Umbilical cord (tissue), 2 donors: Measurements from ENCODE around the gene NFIC. TPM values are rescaled to one million over a fixed set of nuclear protein-coding genes. Genes with fewer than 3 reads are reported as not detected.

Source experiments
- DNase-seq: peaks from one replicate; pipeline ENCODE4 v3.0.0-alpha.2; 2015; ENCODE audit warnings: low spot score
- total RNA-seq: library from RNA; depleted of rRNA; stranded (reverse); fragments of >200 nt; gene quantifications from one replicate; pipeline ENCODE4 v1.2.3, GENCODE V29; 2014; ENCODE audit warnings: low replicate concordance; ENCODE audit not compliant: insufficient read depth

Gene NFIC
- total RNA-seq, 1 donor from 2014 or later = 37.3 TPM

DNA sequence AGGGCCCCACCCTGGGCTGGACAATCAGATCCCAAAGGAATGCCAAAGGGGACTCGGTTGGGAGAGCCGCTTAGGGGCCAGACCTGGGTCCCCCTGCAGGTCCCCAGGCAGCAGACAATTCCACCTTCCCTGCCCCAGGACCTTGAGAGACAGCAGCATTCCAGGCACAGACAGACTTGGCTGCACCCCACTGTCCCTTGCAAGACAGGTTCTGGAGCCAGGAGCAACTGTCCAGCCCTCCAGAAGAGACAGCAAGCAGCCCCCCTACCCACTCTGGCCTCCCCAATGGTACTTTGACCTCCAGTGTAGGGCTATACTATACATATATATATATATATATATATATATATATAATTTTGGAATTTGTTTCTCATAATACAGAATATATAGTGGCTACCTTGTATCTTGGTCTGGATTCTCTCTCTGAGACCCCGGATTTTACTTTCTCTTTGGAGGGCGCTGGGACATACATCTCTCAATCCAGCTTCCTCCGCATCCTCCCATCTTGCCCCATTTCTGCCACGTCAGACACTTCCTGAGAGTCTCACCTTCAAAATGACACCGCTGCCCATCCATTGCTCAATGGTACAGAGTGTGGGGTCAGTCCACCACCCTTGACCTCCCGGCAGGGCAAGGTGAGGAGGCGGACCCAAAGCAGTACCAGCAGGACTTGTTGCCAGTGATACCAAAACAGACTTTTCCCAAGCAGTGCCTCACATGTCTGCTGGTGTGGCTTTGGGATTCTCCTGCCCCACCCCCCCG is 101.2 kb downstream of the NFIC start:
- DNase-seq = no peak

DNA sequence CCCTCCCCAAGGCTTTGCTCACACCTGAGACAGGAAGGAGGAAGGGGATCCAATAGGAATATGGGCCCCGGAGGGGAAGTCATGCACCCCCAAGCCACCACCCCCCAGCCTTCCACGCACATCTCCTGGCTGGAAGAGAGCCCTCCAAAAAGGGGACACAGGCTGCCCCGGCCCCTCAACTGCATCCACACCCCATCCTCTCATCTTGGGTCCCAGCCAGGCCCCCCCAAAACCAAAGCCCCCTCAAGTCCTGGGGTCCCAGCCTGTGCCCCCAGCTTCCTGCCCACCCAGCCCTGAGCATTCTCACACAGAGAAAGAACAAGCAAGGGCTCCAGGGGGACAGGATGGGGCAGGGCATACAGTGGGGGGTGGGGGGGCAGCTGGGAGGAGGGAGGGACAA is 101.8 kb downstream of the NFIC start:
- no peak for DNase-seq

DNA sequence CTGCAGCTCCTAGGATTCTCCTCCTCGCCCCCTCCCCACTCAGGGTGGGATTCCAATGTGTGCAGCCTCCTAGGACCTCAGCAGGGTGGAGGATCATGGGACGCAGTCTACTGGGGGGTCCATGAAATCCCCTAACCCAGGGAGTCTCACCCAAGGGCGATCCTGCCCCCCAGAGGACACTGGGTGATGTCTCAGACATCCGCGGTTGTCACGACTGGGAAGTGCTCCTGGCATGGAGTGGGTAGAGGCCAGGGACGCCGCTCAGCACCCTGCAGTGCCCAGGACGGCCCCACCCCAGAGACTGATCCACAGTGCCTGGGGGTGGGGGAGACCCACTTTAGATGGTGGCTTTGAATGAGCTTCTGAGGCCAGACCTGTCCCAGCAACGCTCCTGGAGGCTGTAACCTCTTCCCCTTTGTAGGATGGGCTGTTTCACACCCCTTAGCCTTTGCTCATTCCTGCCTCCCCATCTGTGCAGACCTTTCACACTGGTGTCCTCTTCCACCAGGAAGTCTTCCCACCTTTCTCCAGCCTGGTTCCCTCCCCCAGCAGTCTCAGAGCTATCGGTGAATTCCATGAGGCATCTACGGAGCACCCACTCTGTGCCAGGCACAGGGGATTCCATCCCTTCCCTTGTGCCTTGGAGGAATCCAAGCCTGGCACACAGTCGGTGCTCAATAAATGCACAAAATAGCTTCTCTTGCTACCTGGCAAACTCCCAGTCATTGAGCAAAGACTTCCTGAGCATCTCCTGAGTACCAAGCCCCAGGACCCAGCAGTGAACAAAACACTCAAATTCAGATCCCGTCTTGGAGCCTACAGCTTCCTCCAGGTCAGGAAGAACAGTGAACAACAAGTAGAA is 103.5 kb downstream of the NFIC start:
- DNase-seq = no peak

DNA sequence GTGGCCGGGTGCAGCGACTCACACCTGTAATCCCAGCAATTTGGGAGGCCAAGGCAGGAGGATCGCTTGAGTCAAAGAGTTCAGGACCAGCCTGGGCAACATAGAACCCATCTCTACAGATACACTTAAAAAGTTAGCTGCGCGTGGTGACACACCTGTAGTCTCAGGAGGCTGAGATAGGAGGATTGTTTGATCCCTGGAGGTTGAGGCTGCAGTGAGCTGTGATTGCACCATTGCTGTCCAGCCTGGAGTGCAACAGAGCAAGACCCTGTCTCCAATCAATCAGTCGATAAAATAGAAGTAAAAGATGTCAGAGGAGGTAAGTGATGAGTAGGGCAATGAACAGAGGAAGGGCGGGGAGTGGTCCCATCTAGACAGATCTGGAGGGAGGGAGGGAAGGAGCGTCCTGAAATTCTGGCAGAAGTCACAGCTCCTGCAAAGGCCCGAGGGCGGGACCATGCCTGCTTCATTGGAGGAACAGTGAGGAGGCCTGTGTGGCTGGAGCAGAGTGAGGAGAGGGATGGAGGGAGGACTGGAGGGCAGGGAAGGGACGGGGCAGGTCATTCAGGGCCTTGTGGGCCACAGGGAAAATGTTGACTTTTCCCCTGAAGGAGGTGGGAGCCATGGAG is 104.2 kb downstream of the NFIC start:
- no peak for DNase-seq

DNA sequence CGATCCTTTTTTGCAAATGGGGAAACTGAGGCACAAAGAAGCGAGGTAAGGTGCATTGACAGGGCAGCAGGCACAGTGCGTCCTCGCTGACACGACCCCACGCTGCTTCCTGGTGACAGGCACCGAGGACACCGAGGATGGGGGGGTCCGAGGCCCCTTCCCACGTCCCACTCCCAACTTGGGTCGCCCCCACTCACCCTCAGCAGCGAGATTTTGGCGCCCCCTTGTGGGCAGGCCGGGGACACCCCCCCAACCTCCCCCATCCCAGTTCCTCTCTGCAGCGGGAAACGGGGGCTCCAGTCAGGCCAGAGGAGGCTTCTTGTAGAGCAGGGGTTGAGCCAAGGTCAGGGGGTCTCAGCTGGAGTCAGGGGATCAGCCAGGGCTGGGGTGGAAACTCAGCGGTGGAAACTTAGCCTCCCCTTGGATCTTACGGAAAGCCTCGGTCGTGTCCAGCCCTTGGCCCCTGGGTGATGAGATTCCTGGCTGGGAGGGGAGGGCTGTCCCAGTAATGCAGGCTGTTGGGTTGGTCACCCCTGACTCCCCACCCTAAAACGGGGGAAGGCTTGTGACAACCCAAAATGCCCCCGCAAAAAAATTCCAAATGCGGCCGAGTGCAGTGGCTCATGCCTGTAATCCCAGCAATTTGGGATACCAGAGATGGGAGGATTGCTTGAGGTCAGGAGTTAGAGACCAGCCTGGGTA is 105.7 kb downstream of the NFIC start:
- DNase-seq = no peak

DNA sequence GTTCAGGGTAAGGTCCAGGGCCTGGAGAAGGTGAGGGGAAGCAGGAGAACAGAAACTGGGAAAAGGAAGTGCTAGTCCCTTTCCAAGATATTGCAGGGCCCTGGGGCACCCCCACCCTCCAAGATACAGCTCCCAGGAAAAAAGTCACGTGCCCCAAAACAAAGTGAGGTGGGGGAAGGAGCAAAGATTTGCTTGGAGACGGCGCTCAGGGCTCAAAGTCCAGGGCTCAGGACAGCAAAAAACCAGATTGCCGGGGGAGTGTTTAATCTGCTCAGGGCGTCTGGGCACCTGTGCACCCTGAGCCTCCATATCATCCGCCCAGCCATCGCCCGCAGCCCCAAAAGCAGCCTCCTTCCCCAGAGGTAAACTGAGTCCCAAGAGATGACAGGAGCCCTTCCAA is 107.6 kb downstream of the NFIC start:
- DNase-seq = no peak

DNA sequence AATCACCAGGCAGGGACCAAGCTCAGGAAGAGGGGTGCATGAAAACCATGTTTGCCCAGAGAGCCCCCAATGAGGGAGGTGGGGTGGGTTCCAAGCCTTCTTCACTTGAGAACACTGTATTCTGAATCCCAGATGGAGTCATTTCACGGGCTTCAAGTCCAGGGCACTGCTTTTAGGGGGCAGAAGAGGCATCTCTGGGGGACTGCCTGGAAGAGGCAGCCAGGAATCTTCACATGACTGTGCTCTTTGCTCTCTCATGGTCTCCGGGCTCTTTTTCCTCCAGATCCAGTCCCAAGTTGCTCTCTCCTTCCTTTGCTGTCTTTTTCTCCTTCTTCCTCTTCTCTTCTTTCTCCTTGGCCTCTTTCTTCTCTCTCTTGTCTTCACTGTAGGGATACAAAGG is 108.2 kb downstream of the NFIC start:
- no peak for DNase-seq

DNA sequence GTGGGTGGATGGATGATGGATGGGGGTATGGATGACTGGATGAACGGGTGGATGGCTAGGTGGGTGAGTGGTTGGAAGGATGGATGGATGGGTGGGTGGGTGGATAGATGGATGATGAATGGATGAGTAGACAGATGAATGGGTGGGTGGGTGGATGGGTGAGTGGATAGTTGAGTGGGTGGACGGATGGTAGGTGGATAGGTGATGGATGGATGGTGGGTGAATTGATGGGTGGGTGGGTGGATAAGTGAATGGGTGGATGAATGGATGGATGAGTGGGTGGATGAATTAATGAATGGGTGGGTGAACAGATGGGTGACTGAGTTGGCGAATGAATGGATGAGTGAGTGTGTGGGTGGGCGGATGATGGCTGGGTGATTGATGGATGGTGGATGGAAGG is 109.1 kb downstream of the NFIC start:
- no peak for DNase-seq

DNA sequence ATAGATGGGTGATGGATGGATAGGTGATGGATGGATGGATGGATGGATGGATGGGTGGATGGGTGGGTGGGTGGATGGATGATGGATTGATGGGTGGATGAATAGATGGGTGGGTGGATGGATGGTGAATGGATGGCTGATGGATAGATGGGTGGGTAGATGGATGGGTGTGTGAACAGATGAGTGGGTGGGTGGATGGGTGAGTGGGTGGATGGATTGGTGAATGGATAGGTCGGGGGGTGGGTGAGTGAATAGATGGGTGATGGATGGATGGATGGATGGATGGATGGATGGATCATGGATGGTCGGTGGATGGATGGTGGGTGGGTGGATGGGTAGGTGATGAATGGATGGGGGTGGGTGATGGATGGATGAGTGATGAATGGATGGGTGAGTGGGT is 110.4 kb downstream of the NFIC start:
- no peak for DNase-seq

DNA sequence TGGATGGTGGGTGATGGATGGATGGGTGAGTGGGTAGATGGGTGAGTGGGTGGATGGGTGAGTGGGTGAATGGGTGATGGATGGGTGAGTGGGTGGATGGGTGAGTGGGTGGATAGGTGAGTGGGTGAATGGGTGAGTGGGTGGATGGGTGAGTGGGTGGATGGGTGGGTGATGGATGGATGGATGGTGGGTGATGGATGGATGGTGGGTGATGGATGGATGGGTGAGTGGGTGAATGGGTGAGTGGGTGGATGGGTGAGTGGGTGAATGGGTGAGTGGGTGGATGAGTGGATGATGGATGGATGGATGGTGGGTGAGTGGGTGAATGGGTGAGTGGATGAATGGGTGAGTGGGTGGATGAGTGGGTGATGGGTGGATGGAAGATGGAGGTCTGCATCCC is 111.1 kb downstream of the NFIC start:
- DNase-seq = no peak

DNA sequence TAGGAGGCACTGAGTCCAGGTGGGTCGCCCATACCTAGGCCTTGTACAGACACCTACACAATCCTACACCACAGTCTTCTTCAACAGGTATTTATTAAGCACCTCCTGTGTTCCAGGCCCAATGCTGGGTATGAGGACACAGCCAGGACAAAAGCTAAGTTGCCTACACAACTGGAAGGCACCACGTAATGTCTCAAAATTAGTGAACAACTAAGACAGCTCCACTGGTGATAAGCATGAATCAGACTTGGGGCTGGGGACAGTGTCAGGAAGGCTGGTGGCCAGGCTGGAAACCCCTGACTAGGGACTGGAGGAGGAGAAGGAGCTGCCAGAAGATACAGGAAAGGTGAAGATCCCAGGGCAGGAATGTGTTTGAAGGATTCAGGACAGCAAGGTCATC is 111.6 kb downstream of the NFIC start:
- DNase-seq = no peak

DNA sequence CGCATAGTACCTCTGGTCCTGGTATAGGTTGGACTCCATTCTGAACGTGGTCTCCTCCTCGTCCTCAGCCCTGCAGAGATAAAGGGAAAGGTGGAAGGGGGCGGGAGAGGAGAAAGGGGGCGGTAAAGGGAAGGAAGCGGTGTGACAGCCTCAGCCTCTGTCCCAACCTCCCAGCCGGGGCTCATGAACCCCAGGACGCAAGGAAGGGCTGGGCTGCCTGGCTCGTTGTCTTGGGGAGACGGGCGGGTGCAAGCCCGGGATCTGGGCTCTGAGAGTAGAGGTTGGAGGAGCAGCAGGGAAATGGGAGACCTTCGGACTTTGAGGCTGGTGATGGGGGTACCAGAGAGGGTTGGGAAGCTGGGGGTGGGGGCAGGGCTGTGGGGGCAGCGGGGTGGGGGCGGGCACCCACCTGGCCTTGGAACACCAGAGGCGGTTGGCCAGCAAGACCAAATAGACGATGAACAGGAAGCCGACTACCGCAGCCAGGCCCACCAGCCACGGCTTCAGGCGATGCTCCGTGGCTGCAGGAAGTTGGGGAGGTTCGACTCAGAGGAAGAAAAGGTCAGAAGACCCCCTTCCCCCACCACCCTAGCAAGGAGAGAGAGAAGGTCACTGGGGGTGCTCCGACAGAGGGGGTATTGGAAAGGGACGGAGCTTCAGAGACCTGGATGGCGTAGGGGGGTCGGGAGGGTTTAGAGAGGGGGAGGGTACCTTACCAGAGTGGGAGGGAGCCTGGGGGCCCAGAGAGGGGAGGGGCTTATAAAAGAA is 112.2 kb downstream of the NFIC start:
- no peak for DNase-seq

DNA sequence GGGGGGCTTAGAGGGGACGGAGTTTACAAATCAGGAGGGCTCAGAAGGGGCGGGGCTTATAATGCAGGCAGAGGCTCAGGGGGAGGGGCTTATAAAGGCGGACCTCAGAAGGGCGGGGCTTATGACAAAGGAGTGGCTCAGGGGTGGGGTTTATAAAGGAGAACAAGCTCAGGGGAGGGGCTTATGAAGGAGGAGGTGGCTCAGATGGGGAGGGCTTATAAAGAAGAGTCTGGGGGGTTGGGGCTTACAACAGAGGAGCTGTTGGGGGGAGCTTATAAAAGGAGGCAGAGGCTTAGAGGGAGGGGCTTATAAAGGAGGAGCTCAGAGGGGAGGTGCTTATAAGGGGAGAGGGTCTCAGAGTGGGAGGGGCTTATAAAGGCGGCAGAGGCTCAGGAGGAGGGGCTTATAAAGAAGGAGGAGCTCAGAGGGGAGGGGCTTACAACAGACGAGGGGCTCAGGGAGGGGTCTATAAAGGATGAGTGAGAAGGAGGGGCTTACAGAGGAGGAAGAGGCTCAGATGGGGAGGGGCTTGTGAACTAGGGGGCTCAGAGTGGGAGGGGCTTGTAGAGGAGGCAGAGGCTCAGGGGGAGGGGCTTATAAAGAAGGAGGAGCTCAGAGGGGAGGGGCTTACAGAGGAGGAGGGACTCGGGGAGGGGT is 112.9 kb downstream of the NFIC start:
- no peak for DNase-seq

DNA sequence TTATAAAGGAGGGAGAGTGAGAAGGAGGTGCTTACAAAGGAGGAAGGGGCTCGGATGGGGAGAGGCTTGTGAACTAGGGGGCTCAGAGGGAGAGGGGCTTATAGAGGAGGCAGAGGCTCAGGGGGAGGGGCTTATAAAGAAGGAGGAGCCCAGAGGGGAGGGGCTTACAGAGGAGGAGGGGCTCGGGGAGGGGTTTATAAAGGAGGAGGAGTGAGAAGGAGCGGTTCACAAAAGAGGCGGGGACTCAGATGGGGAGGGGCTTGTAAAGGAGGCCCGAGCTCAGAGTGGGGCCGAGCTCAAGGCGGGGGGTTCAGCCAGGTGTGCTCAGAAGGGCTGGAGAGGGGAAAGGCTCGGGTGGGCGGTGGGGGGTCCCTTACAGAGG is 113.4 kb downstream of the NFIC start:
- DNase-seq = no peak

DNA sequence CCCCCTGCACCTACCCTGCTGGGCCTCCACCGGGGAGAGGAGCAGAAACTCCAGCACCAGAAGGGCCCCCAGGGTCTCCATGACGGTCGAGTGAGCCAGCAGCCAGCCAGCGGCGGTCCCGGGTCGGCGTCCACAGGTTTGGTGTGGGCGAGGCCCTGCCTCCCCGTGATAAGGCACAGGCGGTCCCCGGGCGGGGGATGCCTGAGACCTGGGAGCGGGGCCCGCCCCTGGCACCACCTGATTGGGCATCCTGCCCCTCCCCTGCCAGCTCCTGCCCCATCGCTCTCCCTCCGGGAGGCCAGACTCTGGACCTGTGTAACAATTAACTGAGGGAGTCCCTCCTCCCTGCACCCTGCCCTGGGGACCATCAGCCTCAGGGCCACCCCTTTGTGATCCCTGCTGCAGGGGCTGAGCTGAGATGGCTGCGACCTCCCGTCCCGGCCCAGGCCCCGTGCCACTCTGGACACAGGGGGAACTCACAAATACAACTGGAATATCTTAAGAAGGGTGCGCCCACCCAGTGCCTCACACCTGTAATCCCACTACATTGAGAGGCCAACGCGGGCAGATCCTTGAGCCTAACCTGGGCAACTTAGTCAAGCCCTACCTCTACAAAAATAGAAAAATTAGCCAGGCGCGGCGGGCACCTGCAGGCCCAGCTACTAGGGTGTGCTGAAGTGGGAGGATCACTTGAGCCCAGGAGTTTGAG is 114.2 kb downstream of the NFIC start, which contains the start of gene SMIM24:
Gene SMIM24 (minus strand): TSS at position 143 of the 709 bp plus-strand sequence. CDS start 62 bp downstream, at position 81.
- no peak for DNase-seq

DNA sequence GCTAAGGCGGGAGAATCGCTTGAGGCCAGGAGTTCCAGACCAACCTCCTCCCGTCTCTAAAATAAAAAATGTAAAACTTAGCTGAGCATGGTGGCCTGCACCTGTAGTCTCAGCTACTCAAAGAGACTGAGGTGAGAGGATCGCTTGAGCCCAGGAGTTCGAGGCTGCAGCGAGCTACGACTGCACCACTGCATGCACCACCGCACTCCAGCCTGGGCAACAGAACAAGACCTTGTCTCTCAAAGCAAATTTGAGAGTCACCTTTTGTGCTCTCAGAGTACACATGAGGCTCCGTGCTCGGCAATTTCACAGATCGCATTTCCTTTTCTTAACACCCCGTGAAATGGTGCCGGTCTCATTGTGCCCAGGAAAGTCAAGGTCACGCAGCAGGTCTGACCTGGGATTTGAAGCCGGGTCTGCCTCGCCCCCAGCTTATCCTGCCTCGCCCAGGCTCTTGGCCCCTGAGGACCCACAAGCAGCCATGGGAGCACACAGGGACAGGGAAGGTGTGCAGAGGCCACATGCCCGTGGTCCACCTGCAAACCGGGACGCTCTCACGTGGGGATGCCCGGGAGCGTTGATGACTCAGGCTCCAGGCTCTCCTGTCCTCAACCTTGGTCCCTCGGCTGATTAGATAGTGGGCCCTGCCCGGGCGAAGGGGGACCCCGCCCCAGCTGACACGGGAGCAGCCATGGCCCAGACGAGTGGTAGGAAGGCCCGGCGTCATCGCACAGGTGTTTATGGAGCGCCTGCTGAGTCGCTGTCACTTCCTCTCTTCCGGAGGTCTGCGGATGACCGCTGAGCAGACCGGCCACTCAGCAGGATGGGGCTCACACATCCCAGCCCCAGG is 115.1 kb downstream of the NFIC start:
- DNase-seq = no peak

DNA sequence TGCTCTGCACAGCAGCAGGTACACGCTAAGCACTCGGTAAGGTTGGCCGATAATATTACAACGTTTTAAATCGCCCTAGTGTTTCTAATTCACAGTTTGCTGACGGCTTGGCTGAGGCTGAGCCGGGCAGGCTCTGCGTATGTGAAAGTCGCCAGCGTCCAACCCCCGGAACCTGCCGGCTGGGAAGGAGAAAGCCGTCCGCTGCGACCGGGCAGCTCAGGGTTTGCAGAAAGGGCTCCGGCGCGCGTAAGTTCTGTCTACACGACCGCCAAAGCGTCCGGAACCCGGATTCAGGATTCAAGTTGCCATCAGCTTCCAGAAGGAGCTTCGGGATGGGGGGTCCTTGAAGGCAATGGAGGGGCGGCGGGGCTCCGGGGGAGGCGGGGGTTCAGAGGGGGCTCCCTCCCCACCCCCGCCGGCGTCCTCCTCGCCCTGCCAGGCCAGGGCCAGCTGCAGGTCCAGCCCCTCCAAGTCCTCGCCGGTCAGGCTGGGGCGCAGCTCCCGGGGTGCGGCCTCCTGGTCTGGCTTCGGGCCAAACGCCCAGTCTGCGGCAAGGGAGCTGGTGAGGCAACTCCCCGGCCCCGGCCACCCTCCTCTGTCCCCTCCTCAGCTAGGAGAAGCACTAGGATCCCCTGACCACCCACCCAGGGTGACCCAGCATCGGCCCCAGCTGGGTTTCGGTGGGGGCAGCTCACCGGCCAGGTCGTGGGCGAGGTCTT is 116.3 kb downstream of the NFIC start:
- no peak for DNase-seq

DNA sequence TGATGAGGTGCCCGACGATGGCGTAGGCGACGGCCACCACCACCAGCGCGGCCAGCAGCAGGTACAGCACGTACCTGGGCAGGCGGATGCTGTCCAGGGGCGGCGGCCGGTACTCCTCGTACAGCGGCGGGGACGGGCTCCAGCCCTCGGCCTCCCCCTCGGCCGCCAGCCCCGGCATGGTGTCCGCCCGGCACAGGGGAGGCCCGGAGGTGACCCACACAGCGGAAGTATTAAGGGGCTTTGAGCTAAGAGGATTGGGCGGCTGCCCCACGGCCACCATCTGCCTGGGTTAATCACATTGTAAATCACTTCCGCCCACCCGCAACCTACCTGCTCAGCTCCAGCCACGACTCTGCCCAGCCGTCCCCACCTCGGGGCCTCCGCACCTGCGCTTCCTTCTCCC is 116.8 kb downstream of the NFIC start, which contains the start of gene SMIM44:
Gene SMIM44 (minus strand): TSS at position 216 of the 403 bp plus-strand sequence. CDS start 38 bp downstream, at position 178.
- no peak for DNase-seq
